Measurements from ENCODE around the gene HES6.

- TF ChIP-seq, protein P1, sequence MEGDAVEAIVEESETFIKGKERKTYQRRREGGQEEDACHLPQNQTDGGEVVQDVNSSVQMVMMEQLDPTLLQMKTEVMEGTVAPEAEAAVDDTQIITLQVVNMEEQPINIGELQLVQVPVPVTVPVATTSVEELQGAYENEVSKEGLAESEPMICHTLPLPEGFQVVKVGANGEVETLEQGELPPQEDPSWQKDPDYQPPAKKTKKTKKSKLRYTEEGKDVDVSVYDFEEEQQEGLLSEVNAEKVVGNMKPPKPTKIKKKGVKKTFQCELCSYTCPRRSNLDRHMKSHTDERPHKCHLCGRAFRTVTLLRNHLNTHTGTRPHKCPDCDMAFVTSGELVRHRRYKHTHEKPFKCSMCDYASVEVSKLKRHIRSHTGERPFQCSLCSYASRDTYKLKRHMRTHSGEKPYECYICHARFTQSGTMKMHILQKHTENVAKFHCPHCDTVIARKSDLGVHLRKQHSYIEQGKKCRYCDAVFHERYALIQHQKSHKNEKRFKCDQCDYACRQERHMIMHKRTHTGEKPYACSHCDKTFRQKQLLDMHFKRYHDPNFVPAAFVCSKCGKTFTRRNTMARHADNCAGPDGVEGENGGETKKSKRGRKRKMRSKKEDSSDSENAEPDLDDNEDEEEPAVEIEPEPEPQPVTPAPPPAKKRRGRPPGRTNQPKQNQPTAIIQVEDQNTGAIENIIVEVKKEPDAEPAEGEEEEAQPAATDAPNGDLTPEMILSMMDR (IDR thresholded peaks at IDR 0.05), result no peak
- no peak for TF ChIP-seq POLR2A (IDR thresholded peaks at IDR 0.05)
- TF ChIP-seq POLR2AphosphoS5 (IDR thresholded peaks at IDR 0.05), result no peak
These were observed 39.5 kb upstream of the HES6 start for GRCh38 chr2:238279324-238279682.
